ENCODE data around the gene CPEB4.

Gene CPEB4

DNA sequence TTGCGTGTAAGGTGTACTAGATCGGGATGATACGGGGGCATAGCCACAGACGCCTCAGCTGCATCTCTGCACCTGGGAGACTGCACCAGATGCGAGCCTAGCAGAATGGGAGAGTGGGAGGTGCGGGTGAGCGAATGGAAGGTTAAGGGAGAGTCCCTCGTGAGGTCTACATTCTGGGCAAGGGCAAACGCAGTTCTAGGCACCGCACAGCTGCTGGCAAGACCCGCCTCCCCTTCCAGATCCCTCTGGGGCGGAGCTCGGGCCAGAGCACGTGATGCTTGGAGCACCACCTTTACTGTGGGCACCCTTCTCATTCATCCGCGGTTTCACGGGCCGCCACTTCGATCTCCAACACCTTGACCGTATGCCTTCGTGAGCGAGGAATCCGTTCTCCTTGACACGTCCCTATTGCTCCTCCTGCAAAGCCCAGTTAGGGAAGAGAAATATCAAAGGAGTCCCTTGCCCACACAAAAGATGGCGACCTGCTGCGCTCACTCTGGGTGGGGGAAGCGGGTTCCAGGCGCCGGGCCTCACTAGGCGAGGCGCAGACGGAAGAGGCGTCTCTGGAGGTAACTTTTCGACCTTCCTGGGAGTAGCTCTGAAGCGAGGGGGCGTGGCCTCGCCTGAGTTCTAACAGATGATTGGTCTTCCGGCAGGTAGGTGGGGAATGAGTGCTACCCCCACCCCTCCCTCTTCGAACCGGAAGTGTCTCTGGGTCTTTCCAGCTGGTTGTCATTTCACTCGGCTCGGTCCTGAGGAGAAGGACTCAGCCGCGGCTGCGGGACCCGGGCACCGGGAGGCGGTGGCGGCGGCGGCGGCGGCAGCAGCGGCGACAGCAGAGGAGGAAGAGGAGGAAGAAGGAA, at the start of gene CPEB4:
TSS of gene CPEB4 (plus strand) at position 740 of the 863 bp plus-strand sequence. CDS start 1,385 bp downstream, outside the sequence.
- H3K4me3 ChIP-seq (ENCODE audit: low read depth in 1 of 2, low read length in 2 of 2), result peak within 1 kb of the TSS; percentile 61 to 90
- no peaks in the 10 kb centered on the region for H3K36me3 ChIP-seq (ENCODE audit: control insufficient read depth in 1 of 2, insufficient read depth in 2 of 2, low read length in 2 of 2)
- H3K9me3 ChIP-seq (ENCODE audit: control insufficient read depth in 1 of 2, low read length in 2 of 2), result no peaks in the 10 kb centered on the region
- H3K4me1 ChIP-seq (ENCODE audit: control insufficient read depth in 1 of 2, insufficient read depth in 2 of 2, low read length in 2 of 2), result peaks cover 11 to 17% of the 10 kb centered on the region in 2 donors
- peak within 1 kb of the TSS; percentile 96 for H3K27ac ChIP-seq (ENCODE audit: low read length)
- H3K27me3 ChIP-seq (ENCODE audit: low read depth, low read length), result no peaks in the 10 kb centered on the region

DNA sequence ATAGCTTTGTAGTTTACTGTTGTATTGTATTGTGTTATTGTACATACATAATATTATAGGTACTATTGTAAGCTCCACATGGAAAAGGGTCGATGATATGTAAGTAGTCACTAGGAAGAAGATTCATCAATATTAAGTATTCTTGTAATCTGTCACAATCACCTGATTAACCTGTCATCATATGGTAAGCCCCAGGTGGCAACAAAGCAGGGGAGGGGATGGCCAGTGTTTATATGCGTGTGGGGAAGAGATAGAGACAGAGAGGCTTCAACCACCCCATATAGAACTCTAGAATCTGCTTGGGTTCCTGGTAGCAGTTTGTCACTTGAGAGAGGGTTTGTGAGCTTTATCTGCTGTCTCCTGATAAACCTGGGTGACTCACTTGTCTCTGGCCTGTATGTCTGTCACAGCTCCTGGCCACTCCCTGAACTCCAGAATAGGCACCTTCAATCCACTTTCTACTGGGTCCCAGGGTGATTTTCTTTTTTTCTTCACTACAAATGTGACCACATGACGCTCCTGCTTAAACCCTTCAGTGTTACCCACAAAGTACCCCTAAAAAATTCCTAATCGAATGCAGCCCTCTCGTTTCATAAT, 48.9 kb upstream of the CPEB4 start:
- no peaks in the 10 kb centered on the region for H3K4me1 ChIP-seq (ENCODE audit: control insufficient read depth in 1 of 2, insufficient read depth in 2 of 2, low read length in 2 of 2)
- no peaks in the 10 kb centered on the region for H3K27me3 ChIP-seq (ENCODE audit: low read depth, low read length)
- no peaks in the 10 kb centered on the region for H3K36me3 ChIP-seq (ENCODE audit: control insufficient read depth in 1 of 2, insufficient read depth in 2 of 2, low read length in 2 of 2)
- no peak overlapping the region for H3K4me3 ChIP-seq (ENCODE audit: low read depth in 1 of 2, low read length in 2 of 2)
- no peaks in the 10 kb centered on the region for H3K9me3 ChIP-seq (ENCODE audit: control insufficient read depth in 1 of 2, low read length in 2 of 2)
- H3K27ac ChIP-seq (ENCODE audit: low read length), result no peak overlapping the region

DNA sequence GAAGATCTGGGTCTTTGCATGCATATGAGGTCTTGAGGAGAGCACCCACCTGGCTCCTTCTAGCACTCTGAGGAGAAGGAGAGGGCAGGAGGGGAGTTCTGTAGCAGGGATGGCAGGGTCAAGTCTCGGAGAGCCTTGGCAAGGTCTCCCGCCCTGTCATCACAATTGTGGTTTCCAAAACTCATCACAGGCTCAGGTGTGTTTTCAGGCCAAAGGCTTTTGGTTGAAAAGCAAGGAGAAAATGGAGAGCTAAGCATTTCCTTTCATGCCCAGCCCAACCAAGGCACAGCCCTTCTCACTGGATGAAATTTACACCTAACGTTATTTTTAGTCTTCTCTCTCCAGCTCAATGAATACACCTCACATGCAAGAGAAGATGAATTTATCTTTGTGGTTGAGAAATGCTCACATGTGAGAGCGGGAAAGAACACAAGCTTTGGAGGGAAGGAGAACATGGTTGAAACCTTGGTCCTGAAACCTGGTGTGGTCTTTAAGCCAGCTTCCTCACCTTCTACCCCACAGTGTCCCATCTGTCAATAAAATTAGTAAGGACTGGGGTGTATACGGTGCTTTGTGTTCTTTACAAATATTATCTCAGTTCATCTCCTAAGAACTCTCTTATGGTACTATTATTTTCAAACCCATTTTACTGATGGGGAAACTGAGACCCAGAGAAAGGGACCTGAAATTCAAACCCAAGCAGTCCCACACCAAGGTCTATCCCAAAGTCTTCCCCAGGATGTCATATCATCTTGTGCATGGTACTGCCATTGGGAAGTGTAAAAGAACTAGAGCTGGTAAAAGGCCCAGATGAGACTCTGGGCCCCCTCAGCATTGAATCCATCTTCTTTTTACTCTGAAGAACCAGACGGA, 47.8 kb upstream of the CPEB4 start:
- H3K36me3 ChIP-seq (ENCODE audit: control insufficient read depth in 1 of 2, insufficient read depth in 2 of 2, low read length in 2 of 2), result no peaks in the 10 kb centered on the region
- no peak overlapping the region for H3K4me3 ChIP-seq (ENCODE audit: low read depth in 1 of 2, low read length in 2 of 2)
- H3K9me3 ChIP-seq (ENCODE audit: control insufficient read depth in 1 of 2, low read length in 2 of 2), result no peaks in the 10 kb centered on the region
- H3K4me1 ChIP-seq (ENCODE audit: control insufficient read depth in 1 of 2, insufficient read depth in 2 of 2, low read length in 2 of 2), result no peaks in the 10 kb centered on the region
- H3K27me3 ChIP-seq (ENCODE audit: low read depth, low read length), result no peaks in the 10 kb centered on the region
- no peak overlapping the region for H3K27ac ChIP-seq (ENCODE audit: low read length)

DNA sequence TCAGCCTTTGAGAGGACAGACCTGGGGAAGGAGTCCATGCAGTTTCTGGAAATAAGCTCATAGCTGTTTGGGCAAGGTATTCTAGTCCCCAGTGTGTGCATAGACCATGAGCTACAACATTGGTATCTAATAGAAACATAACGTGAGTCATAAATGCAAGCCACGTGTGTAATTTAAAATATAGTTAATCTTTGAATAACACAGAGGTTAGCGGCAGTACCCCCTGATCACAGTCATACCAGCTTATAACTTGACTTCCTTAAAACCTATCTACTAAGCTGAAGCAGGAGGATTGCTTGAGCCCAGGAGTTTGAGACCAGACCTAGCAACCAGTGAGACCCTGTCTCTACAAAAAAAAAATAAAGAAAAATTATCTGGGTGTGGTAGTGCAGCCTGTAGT, 46.4 kb upstream of the CPEB4 start:
- Histone ChIP-seq H3K9me3 (ENCODE audit: control insufficient read depth in 1 of 2, low read length in 2 of 2) (no peaks in the 10 kb centered on the region), H3K27me3 (ENCODE audit: low read depth, low read length) (no peaks in the 10 kb centered on the region), H3K4me3 (ENCODE audit: low read depth in 1 of 2, low read length in 2 of 2) (no peak overlapping the region), H3K36me3 (ENCODE audit: control insufficient read depth in 1 of 2, insufficient read depth in 2 of 2, low read length in 2 of 2) (no peaks in the 10 kb centered on the region), H3K27ac (ENCODE audit: low read length) (no peak overlapping the region), H3K4me1 (ENCODE audit: control insufficient read depth in 1 of 2, insufficient read depth in 2 of 2, low read length in 2 of 2) (no peaks in the 10 kb centered on the region)

GRCh38 chr5:173843794-173844193, 44.4 kb upstream of the CPEB4 start:
- H3K27ac ChIP-seq (ENCODE audit: low read length), result no peak overlapping the region
- no peaks in the 10 kb centered on the region for H3K4me1 ChIP-seq (ENCODE audit: control insufficient read depth in 1 of 2, insufficient read depth in 2 of 2, low read length in 2 of 2)
- H3K4me3 ChIP-seq (ENCODE audit: low read depth in 1 of 2, low read length in 2 of 2), result no peak overlapping the region
- no peaks in the 10 kb centered on the region for H3K36me3 ChIP-seq (ENCODE audit: control insufficient read depth in 1 of 2, insufficient read depth in 2 of 2, low read length in 2 of 2)
- H3K27me3 ChIP-seq (ENCODE audit: low read depth, low read length), result no peaks in the 10 kb centered on the region
- H3K9me3 ChIP-seq (ENCODE audit: control insufficient read depth in 1 of 2, low read length in 2 of 2), result peaks cover 0 to 10% of the 10 kb centered on the region in 2 donors

- Histone ChIP-seq H3K4me3 (ENCODE audit: low read depth in 1 of 2, low read length in 2 of 2) (no peak overlapping the region), H3K4me1 (ENCODE audit: control insufficient read depth in 1 of 2, insufficient read depth in 2 of 2, low read length in 2 of 2) (no peaks in the 10 kb centered on the region), H3K27ac (ENCODE audit: low read length) (no peak overlapping the region), H3K27me3 (ENCODE audit: low read depth, low read length) (no peaks in the 10 kb centered on the region), H3K36me3 (ENCODE audit: control insufficient read depth in 1 of 2, insufficient read depth in 2 of 2, low read length in 2 of 2) (no peaks in the 10 kb centered on the region), H3K9me3 (ENCODE audit: control insufficient read depth in 1 of 2, low read length in 2 of 2) (peaks cover 5 to 10% of the 10 kb centered on the region in 2 donors)
Observed at GRCh38 chr5:173845321-173845720, 42.8 kb upstream of the CPEB4 start.

GRCh38 chr5:173846929-173847501, 41.1 kb upstream of the CPEB4 start:
- H3K9me3 ChIP-seq (ENCODE audit: control insufficient read depth in 1 of 2, low read length in 2 of 2), result peaks cover 5 to 10% of the 10 kb centered on the region in 2 donors
- H3K4me3 ChIP-seq (ENCODE audit: low read depth in 1 of 2, low read length in 2 of 2), result no peak overlapping the region

DNA sequence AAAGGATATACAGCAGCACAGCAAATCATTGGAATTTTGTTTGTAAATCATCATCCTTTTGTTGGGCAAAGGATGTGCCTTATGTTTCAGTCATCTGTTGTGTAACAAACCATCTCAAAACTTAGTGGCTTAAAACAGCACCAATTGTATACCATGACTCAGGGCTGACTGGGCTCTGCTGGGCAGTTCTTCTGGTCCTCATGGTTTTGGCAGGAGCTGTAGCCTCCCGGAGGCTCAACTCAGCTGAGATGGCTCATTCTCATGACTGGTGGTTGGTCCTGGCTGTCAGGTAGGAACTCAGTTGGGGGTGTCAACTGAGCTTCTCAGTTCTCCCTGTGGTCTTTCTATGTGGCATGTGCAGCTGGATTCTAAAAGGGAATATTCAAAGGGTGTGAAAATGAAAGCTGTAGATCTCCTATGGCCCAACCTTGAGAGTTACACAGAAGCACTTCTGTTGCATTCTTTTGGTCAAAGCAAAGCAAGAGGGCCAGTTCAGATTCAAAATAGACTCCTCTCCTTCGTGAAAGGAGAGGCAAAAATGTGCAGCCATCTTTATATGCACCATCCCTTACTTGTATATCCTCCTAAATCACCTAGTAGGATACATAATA, 39.1 kb upstream of the CPEB4 start:
- no peaks in the 10 kb centered on the region for H3K27me3 ChIP-seq (ENCODE audit: low read depth, low read length)
- no peak overlapping the region for H3K27ac ChIP-seq (ENCODE audit: low read length)
- H3K36me3 ChIP-seq (ENCODE audit: control insufficient read depth in 1 of 2, insufficient read depth in 2 of 2, low read length in 2 of 2), result no peaks in the 10 kb centered on the region
- H3K4me1 ChIP-seq (ENCODE audit: control insufficient read depth in 1 of 2, insufficient read depth in 2 of 2, low read length in 2 of 2), result no peaks in the 10 kb centered on the region
- peaks cover 5 to 10% of the 10 kb centered on the region in 2 donors for H3K9me3 ChIP-seq (ENCODE audit: control insufficient read depth in 1 of 2, low read length in 2 of 2)
- no peak overlapping the region for H3K4me3 ChIP-seq (ENCODE audit: low read depth in 1 of 2, low read length in 2 of 2)

More at GRCh38 chr5:173846929-173847501, 41.1 kb upstream of the CPEB4 start:
- H3K27me3 ChIP-seq (ENCODE audit: low read depth, low read length), result no peaks in the 10 kb centered on the region
- H3K36me3 ChIP-seq (ENCODE audit: control insufficient read depth in 1 of 2, insufficient read depth in 2 of 2, low read length in 2 of 2), result no peaks in the 10 kb centered on the region
- no peaks in the 10 kb centered on the region for H3K4me1 ChIP-seq (ENCODE audit: control insufficient read depth in 1 of 2, insufficient read depth in 2 of 2, low read length in 2 of 2)
- H3K27ac ChIP-seq (ENCODE audit: low read length), result no peak overlapping the region

DNA sequence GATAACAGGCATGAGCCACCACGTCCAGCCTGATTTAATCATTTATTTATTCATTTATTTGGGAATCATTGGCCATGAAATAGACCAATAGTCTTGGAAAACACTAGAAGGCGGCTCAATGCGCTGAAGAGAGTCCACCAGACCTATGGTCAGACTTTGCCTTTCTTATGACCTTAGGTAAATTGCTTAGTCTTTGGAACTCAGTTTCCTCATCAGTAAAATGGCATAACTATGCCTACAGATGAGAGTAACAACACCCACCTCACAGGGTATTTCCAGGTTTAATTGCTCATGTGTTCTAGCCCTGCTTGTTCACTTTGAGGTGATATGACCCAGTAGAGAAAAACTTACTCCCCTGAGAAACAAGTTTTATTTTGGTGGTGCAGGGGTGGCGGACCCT, 38.2 kb upstream of the CPEB4 start:
- Histone ChIP-seq H3K27ac (ENCODE audit: low read length) (no peak overlapping the region), H3K4me1 (ENCODE audit: control insufficient read depth in 1 of 2, insufficient read depth in 2 of 2, low read length in 2 of 2) (no peaks in the 10 kb centered on the region), H3K36me3 (ENCODE audit: control insufficient read depth in 1 of 2, insufficient read depth in 2 of 2, low read length in 2 of 2) (no peaks in the 10 kb centered on the region), H3K27me3 (ENCODE audit: low read depth, low read length) (no peaks in the 10 kb centered on the region), H3K4me3 (ENCODE audit: low read depth in 1 of 2, low read length in 2 of 2) (no peak overlapping the region), H3K9me3 (ENCODE audit: control insufficient read depth in 1 of 2, low read length in 2 of 2) (peaks cover 5 to 10% of the 10 kb centered on the region in 2 donors)

DNA sequence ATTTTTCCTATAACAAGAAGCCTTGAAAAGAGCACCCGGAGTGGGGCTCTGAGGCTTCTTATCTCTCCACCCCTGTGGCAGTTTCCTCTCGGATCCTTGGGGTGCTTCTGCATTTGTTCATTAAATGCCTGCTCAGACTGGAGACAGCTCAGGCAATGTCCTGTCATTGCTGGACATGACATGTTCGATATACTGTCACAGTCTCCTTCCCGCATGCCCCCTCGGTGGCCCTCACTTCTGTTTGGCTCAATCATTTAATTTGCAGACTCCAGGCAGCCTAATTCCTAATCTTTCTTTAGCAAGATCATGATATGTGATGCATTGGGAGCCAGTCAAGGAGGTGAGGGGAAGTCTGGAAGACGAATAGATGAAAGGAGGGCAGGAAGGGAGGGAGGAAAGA, 37.5 kb upstream of the CPEB4 start:
- Histone ChIP-seq H3K27me3 (ENCODE audit: low read depth, low read length) (no peaks in the 10 kb centered on the region), H3K36me3 (ENCODE audit: control insufficient read depth in 1 of 2, insufficient read depth in 2 of 2, low read length in 2 of 2) (no peaks in the 10 kb centered on the region), H3K4me3 (ENCODE audit: low read depth in 1 of 2, low read length in 2 of 2) (no peak overlapping the region), H3K9me3 (ENCODE audit: control insufficient read depth in 1 of 2, low read length in 2 of 2) (peaks cover 5 to 10% of the 10 kb centered on the region in 2 donors), H3K4me1 (ENCODE audit: control insufficient read depth in 1 of 2, insufficient read depth in 2 of 2, low read length in 2 of 2) (no peaks in the 10 kb centered on the region), H3K27ac (ENCODE audit: low read length) (no peak overlapping the region)
